Neural cell (in vitro differentiated cells): ENCODE results near the gene PTCD2. TPM values are rescaled to one million over a fixed set of nuclear protein-coding genes. Genes with fewer than 3 reads are reported as not detected.

Source experiments
- H2AFZ ChIP-seq: fragments of 200-600, 300-800 bp; sonication (generic), shearing (Covaris generic); 2 replicates; pipeline ENCODE4 v1.6.0; 2014; ENCODE audit warnings: low read depth, mild to moderate bottlenecking, antibody characterized with exemption, low read length, moderate library complexity
- H3F3A ChIP-seq: fragments of 200-600 bp; shearing (Covaris generic); 2 replicates; pipeline ENCODE4 v1.6.1; 2016; ENCODE audit warnings: mild to moderate bottlenecking, moderate library complexity, mixed read lengths, antibody characterized with exemption, low read length; ENCODE audit not compliant: insufficient read depth, poor library complexity, severe bottlenecking
- H3K27ac ChIP-seq: fragments of 200-600, 300-800 bp; sonication (generic), shearing (Covaris generic); 2 replicates; pipeline ENCODE4 v1.5.1; 2014; ENCODE audit warnings: mild to moderate bottlenecking, low read length, moderate library complexity
- H3K27me3 ChIP-seq: fragments of 300-800, 200-600 bp; sonication (generic), shearing (Covaris generic); 2 replicates; pipeline ENCODE4 v1.6.0; 2014; ENCODE audit warnings: mild to moderate bottlenecking, low read depth, low read length, moderate library complexity; ENCODE audit not compliant: insufficient read depth
- H3K36me3 ChIP-seq: fragments of 300-800, 200-600 bp; sonication (generic), shearing (Covaris generic); 2 replicates; pipeline ENCODE4 v1.5.1; 2014; ENCODE audit warnings: mild to moderate bottlenecking, antibody characterized with exemption, low read length, moderate library complexity; ENCODE audit not compliant: insufficient read depth
- H3K4me2 ChIP-seq: fragments of 300-800, 200-600 bp; sonication (generic), shearing (Covaris generic); 2 replicates; pipeline ENCODE4 v1.6.0; 2014; ENCODE audit warnings: mild to moderate bottlenecking, low read length
- H3K4me3 ChIP-seq: fragments of 300-800, 200-600 bp; sonication (generic), shearing (Covaris generic); 2 replicates; pipeline ENCODE4 v1.5.1; 2014; ENCODE audit warnings: mild to moderate bottlenecking, low read length, moderate library complexity
- H3K79me2 ChIP-seq: fragments of 200-600 bp; shearing (Covaris generic); replicated peaks from 2 replicates; pipeline ENCODE4 v1.6.0; 2014; ENCODE audit warnings: mild to moderate bottlenecking, low read length, moderate library complexity; ENCODE audit not compliant: insufficient read depth
- H3K9ac ChIP-seq: fragments of 300-800, 200-600 bp; sonication (generic), shearing (Covaris generic); 2 replicates; pipeline ENCODE4 v1.6.1; 2016; ENCODE audit warnings: mild to moderate bottlenecking, low read length, mixed read lengths
- H3K9me2 ChIP-seq: fragments of 200-600 bp; shearing (Covaris generic); 2 replicates; pipeline ENCODE4 v1.6.1; 2016; ENCODE audit warnings: mild to moderate bottlenecking, low read length, mixed read lengths; ENCODE audit not compliant: insufficient read depth
- H3K9me3 ChIP-seq: fragments of 200-600, 300-800 bp; sonication (generic), shearing (Covaris generic); 2 replicates; pipeline ENCODE4 v1.6.1; 2016; ENCODE audit warnings: mild to moderate bottlenecking, mixed run types, low read length, moderate library complexity, mixed read lengths
- H4K20me1 ChIP-seq: fragments of 200-600 bp; shearing (Covaris generic); 2 replicates; pipeline ENCODE4 v1.6.1; 2016; ENCODE audit warnings: mild to moderate bottlenecking, mixed run types; ENCODE audit not compliant: insufficient read depth
- EP300 ChIP-seq: fragments of 450-650 bp; conservative IDR thresholded peaks from 2 replicates; pipeline ENCODE4 v1.6.1; 2014; ENCODE audit warnings: antibody characterized with exemption, mild to moderate bottlenecking, moderate library complexity; ENCODE audit not compliant: poor library complexity, severe bottlenecking
- EZH2 ChIP-seq: fragments of 200-600, 300-800 bp; shearing (Covaris generic), sonication (generic); IDR thresholded peaks from 2 replicates; pipeline ENCODE4 v1.6.1; 2014; ENCODE audit warnings: antibody characterized with exemption, low read length, borderline replicate concordance, mild to moderate bottlenecking; ENCODE audit not compliant: insufficient read depth, poor library complexity, severe bottlenecking
- MXI1 ChIP-seq: fragments of 450-650 bp; conservative IDR thresholded peaks from 2 replicates; pipeline ENCODE4 v1.6.1; 2014; ENCODE audit warnings: antibody characterized with exemption, mild to moderate bottlenecking; ENCODE audit not compliant: poor library complexity, severe bottlenecking
- POLR2AphosphoS5 ChIP-seq: IDR thresholded peaks from 2 replicates; pipeline ENCODE4 v1.6.1; 2012
- RAD21 ChIP-seq: fragments of 450-650 bp; conservative IDR thresholded peaks from 2 replicates; pipeline ENCODE4 v1.6.1; 2014; ENCODE audit warnings: antibody characterized with exemption, mild to moderate bottlenecking, moderate library complexity
- SMC3 ChIP-seq: fragments of 450-650 bp; conservative IDR thresholded peaks from 2 replicates; pipeline ENCODE4 v1.6.1; 2014; ENCODE audit warnings: antibody characterized with exemption, mild to moderate bottlenecking, moderate library complexity; ENCODE audit not compliant: poor library complexity
- TAF1 ChIP-seq: IDR thresholded peaks from 2 replicates; pipeline ENCODE4 v1.6.1; 2012; ENCODE audit warnings: low read depth
- polyA plus RNA-seq: library from polyadenylated mRNA; depleted of rRNA; stranded (reverse); fragments of >200 nt; gene quantifications from 2 replicates; pipeline ENCODE4 v1.2.3, GENCODE V29; 2014
- TF ChIP-seq, protein P1 (sequence below): IDR thresholded peaks from 2 replicates; pipeline ENCODE4 v1.6.1; 2012; ENCODE audit warnings: borderline replicate concordance
- TF ChIP-seq, protein P2 (sequence below): fragments of 450-650 bp; IDR thresholded peaks from 2 replicates; pipeline ENCODE4 v1.5.1; 2014; ENCODE audit warnings: antibody characterized with exemption, mild to moderate bottlenecking, moderate library complexity; ENCODE audit not compliant: poor library complexity, severe bottlenecking

The PTCD2 gene
- polyA plus RNA-seq, 1 donor from 2014 or later: 4.4 TPM

DNA sequence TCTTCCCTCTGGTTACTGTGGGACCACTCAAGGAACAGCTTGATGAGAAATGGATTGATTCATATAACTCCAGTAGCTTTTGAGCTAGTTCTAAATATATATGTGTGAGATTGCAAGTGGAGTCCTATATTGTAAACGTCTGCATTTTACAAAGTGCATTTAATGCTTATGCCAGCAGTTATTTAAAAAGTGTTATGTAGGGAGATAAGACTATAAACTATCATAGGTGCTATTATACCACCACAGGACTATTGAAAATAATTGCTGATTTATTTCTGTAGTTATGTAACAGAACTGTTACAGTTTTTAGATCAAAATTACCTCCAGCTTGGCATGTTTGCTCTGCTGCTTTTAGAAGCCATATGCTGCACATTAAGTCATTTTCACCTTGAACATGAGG, 36.2 kb downstream of the PTCD2 start:
- Histone ChIP-seq H4K20me1 (no peaks in the 10 kb centered on the region), H3K36me3 (no peaks in the 10 kb centered on the region)

DNA sequence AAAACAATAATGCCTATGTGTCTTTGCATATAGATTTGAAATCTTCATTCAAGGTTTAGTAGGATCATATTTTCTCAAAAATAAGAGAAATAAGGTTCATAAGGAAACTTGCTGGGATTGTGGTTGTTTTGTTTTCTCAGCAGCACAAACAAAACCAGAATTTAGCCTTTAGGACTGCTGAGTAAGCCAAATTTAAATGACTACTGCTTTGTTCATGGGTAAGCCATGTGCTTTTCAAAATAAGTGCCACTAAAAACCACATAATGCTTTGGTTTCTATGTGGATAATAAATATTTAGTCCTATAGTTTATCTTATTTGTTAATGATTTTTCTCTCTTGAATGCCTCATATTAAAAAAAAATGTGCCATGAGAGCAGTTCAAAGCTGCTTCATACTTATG, 38.8 kb downstream of the PTCD2 start:
- H4K20me1 ChIP-seq: no peaks in the 10 kb centered on the region
- H2AFZ ChIP-seq: no peak overlapping the region
- no peak overlapping the region for H3K27ac ChIP-seq
- no peaks in the 10 kb centered on the region for H3K9me3 ChIP-seq
- TF ChIP-seq TAF1 (no peak), EZH2 (no peak), EP300 (no peak), RAD21 (no peak), SMC3 (no peak), MXI1 (no peak), POLR2AphosphoS5 (no peak)
- TF ChIP-seq, protein P1, sequence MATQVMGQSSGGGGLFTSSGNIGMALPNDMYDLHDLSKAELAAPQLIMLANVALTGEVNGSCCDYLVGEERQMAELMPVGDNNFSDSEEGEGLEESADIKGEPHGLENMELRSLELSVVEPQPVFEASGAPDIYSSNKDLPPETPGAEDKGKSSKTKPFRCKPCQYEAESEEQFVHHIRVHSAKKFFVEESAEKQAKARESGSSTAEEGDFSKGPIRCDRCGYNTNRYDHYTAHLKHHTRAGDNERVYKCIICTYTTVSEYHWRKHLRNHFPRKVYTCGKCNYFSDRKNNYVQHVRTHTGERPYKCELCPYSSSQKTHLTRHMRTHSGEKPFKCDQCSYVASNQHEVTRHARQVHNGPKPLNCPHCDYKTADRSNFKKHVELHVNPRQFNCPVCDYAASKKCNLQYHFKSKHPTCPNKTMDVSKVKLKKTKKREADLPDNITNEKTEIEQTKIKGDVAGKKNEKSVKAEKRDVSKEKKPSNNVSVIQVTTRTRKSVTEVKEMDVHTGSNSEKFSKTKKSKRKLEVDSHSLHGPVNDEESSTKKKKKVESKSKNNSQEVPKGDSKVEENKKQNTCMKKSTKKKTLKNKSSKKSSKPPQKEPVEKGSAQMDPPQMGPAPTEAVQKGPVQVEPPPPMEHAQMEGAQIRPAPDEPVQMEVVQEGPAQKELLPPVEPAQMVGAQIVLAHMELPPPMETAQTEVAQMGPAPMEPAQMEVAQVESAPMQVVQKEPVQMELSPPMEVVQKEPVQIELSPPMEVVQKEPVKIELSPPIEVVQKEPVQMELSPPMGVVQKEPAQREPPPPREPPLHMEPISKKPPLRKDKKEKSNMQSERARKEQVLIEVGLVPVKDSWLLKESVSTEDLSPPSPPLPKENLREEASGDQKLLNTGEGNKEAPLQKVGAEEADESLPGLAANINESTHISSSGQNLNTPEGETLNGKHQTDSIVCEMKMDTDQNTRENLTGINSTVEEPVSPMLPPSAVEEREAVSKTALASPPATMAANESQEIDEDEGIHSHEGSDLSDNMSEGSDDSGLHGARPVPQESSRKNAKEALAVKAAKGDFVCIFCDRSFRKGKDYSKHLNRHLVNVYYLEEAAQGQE: no peak
- TF ChIP-seq, protein P2, sequence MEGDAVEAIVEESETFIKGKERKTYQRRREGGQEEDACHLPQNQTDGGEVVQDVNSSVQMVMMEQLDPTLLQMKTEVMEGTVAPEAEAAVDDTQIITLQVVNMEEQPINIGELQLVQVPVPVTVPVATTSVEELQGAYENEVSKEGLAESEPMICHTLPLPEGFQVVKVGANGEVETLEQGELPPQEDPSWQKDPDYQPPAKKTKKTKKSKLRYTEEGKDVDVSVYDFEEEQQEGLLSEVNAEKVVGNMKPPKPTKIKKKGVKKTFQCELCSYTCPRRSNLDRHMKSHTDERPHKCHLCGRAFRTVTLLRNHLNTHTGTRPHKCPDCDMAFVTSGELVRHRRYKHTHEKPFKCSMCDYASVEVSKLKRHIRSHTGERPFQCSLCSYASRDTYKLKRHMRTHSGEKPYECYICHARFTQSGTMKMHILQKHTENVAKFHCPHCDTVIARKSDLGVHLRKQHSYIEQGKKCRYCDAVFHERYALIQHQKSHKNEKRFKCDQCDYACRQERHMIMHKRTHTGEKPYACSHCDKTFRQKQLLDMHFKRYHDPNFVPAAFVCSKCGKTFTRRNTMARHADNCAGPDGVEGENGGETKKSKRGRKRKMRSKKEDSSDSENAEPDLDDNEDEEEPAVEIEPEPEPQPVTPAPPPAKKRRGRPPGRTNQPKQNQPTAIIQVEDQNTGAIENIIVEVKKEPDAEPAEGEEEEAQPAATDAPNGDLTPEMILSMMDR: no peak
- no peak overlapping the region for H3K9ac ChIP-seq
- no peaks in the 10 kb centered on the region for H3K27me3 ChIP-seq
- H3K36me3 ChIP-seq: no peaks in the 10 kb centered on the region
- H3K4me3 ChIP-seq: no peak overlapping the region
- no peaks in the 10 kb centered on the region for H3K79me2 ChIP-seq
- no peaks in the 10 kb centered on the region for H3K9me2 ChIP-seq
- H3F3A ChIP-seq: no peaks in the 10 kb centered on the region
- H3K4me2 ChIP-seq: no peak overlapping the region

More for the DNA sequence above, 36.2 kb downstream of the PTCD2 start:
- Histone ChIP-seq H3K9me3 (no peaks in the 10 kb centered on the region), H3F3A (no peaks in the 10 kb centered on the region), H3K27ac (no peak overlapping the region), H3K4me2 (no peak overlapping the region), H3K27me3 (no peaks in the 10 kb centered on the region), H3K79me2 (no peaks in the 10 kb centered on the region), H3K9ac (no peak overlapping the region), H3K9me2 (no peaks in the 10 kb centered on the region), H2AFZ (no peak overlapping the region), H3K4me3 (no peak overlapping the region)
- TF ChIP-seq EZH2: no peak
- TF ChIP-seq, protein P2: no peak
- TF ChIP-seq RAD21: no peak
- no peak for TF ChIP-seq EP300
- no peak for TF ChIP-seq POLR2AphosphoS5
- TF ChIP-seq, protein P1: no peak
- no peak for TF ChIP-seq TAF1
- no peak for TF ChIP-seq SMC3
- no peak for TF ChIP-seq MXI1
